T-helper 22 cell (primary cell): Measurements from ENCODE around the gene CYLD.

Source experiments
- DNase-seq: peaks from one replicate; pipeline ENCODE4 v3.0.0-alpha.2; 2020; ENCODE audit warnings: low read depth

CYLD gene

GRCh38 chr16:50741781-50742575 lies at the start of gene CYLD:
TSS of gene CYLD (plus strand) at chr16:50742086. CDS start at chr16:50749699, 7,613 bp downstream.
- DNase-seq = peak; percentile 100

DNA sequence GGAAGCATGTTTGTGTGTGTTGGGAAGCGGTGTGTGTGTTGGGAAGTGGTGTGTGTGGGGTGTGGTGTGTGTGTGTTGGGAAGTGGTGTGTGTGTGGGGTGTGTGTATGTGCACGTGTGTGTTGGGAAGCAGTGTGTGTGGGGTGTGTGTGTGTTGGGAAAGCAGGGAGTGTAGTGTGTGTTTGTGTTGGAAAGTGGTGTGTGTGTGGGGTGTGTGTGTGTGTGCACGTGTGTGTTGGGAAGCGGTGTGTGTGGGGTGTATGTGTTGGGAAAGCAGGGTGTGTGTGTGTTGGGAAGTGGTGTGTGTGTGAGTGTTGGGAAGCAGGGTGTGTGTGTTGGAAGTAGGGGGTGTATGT lies 49.3 kb upstream of the CYLD start:
- DNase-seq = no peak

DNA sequence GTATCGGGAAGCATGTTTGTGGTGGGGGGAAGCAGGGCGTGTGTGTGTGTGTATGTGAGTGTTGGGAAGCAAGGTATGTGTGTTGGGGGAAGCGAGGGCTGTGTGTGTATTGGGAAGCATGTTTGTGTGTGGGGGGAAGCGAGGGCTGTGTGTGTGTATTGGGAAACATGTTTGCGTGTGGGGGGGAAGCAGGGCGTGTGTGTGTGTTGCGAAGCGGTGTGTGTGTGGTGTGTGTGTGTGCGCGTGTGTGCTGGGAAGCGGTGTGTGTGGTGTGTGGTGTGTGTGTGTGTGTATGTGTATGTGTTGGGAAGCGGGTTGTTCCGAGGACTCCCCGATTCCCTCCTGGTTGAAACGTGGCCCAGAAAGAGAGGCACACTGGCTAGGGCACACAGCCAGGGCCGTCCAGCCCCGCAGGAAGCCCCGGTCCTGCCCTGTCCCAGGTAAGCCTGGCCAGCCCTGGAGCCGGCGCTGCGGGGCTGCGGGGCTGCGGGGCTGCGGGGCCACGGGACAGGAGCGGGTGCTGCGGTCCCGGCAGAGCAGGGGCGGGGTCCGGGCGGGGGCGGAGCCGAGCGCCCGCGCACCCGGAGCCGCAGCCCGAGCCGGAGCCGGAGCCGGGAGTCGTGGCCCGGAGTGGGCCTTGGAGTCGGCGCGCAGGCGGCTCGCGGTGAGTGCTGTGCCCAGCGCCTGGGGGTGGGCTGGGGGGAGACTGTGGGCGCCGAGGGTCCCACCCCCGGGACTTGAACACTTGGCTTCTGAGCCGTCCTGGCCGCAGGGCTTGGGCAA lies 48.7 kb upstream of the CYLD start, which contains the start of gene NOD2:
Gene NOD2, plus strand, starts transcription at position 608 of the 783 bp plus-strand sequence. CDS start 5,890 bp downstream, outside the sequence.
- DNase-seq = peak; percentile 11

DNA sequence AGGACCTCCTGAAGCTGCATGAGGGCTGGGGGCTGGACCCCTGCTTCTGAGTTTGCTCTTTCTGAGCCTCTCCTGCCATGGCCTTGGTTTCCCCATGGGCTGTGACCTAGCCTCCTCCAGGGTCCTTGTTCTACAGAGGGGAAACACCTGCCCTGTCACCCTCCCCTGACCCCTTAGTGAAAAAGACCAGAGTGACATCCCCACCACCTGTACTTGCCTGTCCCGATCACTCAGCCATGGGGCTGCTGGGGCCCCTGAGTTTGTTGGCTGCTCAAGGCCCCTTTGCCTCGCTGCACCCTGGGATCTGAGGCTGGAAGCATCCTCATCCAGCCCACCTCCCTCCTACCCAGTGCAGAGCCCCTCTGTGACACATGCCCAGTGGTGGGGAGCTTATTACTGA lies 47.7 kb upstream of the CYLD start:
- DNase-seq = no peak

DNA sequence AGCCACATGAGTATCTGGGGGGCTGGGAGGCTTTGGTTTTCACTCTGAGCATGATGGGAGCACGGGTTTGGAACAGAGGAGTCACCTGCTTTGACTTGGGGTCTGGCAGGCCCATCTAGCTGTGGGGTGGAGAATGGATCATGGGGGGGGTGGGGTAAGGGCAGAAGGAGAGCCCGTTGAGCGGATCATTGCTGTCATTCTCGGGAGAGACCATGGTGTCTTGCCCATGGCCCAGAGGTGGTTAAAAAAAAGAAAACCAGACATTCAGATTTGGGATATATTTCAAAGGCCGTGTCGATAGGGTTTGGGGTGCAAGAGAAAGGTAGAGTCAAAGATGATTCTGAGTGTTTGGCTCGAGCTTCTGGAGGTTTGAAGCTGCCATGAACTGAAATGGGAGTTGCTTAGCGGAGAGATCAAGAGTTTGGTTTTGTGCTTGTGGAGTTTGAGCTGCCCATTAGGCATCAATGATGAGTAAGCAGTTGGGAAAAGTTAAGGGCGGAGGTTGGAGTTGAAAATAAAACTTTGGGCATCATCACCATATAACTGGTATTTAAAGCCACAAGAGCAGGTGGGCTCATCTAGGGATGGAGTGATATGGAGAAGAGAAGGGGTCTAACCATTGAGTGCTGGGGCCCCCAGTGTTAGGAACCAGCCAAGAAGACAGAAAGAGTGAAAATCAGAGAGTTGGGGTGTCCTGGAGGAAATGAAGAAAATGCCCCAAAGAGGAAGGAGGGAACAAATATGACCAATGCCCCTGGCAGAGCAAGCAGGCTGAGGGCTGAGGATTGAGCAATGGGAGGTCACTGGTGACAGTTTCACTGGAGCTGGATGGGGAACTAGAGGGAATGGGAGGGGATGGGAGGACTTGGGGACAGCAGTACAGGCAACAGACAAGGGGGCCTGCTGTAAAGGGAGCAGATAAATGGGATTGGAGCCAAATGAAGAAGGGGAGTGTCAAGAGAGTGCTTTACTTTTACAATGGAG lies 46.6 kb upstream of the CYLD start:
- DNase-seq = no peak

- DNase-seq = no peak
These were observed 45.8 kb upstream of the CYLD start for GRCh38 chr16:50696126-50696525.

- peak; percentile 68 for DNase-seq
These were observed 45.1 kb upstream of the CYLD start for GRCh38 chr16:50696575-50697420.

DNA sequence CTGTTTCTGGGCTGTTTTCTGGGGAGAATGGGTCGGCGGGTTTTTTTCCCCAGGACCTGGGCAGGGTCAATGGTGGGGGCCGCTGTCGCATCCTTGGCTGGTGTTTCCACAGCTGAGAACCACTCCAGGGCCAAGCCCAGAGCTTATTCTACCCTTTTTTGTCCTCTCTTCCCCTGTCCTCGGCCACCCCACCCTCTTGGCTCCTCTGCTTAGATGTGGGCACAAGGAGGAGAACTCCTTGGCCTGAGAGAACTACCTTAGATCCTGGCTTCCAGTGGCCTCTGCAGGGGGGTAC lies 44.5 kb upstream of the CYLD start:
- no peak for DNase-seq

DNA sequence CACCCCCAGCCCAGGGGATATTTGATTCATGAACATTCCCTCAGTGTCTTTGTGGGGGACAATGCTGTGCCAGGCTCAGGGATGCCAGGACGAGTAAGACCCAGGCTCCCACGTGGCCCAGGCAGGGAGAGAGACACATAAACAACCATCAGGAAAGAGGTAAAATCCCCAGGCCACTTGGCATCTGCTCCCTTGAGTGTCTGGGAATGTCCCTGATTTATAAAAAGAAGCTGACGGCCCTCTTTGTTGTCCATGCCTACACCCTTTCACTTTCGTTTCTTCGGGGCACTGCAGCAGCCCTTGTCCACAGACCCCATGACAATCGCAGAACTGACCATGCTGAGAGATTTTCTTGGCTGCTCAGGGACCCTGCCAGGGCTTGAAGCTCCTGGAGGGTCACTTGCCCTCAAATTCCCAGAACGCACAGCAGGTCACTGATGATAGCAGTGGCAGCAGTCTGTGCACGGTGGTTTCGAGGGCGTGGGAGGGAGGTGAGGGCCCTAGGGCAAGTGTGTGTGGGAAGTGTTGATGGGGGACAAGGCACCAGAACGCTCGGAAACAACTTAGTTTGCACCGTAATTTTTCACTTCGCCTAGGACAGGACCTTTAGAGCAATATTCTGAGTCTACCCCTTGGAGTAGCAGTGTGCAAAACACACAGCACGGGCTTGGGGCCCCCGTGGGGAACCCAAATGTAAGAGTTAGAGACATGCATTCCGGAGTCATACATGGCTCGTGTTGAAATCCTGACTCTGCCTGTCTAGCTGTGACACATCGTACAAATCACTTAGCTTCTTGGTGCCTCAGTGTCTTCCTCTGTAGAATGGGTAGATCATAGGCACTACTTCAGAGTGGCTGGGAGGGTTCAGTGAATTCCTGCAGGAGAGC lies 43.8 kb upstream of the CYLD start:
- DNase-seq = peak; percentile 26

GRCh38 chr16:50699326-50700159 lies 42.3 kb upstream of the CYLD start:
- DNase-seq = peak; percentile 32

DNA sequence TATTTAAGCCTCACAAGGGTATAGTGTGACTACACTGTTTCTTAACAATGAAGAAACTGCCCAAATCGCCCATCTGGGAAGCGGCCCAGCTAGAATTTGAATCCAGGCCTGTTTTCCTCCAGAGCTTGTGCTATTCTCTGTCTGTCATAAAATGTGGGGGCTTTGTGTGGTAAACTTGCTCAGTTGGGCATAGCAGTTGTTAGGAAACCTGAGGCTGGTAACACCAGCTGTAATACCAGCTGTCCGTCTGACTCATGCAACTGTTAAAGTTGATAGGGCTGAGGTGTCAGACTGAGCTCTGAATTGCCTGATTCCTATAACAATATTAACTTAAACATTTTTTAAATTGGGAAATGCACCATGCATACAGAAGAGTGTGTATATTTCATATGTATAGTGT lies 39.2 kb upstream of the CYLD start:
- no peak for DNase-seq

GRCh38 chr16:50704245-50704644 lies 37.6 kb upstream of the CYLD start:
- no peak for DNase-seq

DNA sequence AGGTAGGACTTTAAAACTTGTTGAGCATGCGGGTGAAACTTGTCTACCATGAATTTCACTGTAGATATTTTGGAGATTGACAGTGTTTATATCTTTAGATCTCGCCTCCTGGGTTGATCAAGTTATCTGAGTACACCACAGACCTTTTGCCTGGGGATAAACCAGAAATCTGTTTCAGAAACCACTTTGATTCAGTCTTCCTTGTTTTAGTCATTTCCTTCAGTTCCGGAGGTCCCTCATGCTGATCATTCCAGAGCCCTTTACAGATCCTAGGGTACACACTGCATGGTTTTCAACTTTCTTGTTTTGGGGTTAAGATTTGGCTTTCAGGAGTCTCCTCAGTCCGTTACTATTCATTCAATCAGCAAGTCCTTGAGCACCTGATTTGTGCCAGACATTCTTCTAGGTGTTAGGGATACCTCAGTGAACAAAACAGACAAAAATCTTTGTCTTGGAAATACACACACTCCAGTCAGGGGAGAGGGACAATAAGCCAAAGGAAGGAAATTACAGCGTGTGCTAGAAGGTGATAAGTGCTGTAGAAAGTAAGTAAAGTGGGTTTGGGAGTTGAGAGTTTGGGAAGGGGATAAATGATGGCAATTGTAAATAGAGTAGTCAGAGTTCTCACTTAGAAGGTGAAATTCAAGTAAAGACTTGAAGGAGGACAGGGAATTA lies 36.3 kb upstream of the CYLD start:
- no peak for DNase-seq

- no peak for DNase-seq
These were observed 35.6 kb upstream of the CYLD start for GRCh38 chr16:50706250-50706649.

DNA sequence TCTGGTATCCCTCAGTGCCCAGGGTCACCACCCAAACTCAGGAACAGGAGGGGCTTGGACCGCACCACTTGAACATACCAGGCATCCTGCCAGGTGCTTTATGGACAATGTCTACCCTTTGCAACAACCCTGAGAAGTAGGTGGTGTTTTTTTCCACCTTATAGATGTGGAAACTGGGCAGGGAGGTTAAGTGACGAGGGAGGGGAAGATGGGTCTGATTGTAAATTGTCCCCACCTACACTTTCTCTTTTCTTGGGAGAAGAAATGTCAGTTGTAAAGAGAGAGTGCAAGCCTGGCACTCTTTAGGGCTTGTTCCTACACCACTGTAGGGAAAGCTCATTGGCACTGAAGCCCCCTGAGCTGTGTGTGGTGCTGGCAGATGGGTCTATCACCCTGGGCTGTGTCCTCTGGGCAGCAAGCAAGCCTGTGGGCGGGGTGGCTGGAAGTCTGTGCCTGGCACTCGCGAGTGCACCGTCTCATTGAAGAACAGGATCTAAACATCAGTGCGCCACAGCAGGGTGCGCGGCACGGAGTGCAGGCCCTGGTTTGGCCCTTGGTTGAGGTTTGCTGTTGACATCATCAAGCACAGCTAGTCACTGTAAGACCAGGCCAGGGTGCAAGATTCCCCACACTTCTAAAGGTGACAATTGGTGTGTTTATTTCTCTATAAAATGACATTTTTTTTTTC lies 33.4 kb upstream of the CYLD start:
- DNase-seq = no peak

GRCh38 chr16:50709061-50709684 lies 32.7 kb upstream of the CYLD start:
- DNase-seq = no peak

DNA sequence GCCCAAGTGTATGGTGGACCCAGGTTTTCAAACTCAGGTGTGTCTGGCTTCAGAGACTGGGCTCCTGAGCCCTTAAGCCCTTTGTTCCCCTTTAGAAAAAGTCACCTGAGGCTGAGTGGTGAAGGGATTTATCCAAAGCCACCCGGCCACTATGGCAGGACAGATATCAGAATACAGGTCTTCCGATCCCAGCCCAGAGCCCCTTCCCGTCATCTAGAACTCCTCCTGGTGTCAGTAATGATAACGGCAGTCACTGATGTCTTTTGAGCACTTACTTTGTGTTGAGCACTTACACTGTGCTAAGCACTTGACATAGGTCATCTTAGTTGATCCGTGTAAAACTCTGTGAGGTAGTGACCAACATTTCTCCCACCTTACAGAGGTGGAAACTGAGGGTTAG lies 31.9 kb upstream of the CYLD start:
- no peak for DNase-seq

DNA sequence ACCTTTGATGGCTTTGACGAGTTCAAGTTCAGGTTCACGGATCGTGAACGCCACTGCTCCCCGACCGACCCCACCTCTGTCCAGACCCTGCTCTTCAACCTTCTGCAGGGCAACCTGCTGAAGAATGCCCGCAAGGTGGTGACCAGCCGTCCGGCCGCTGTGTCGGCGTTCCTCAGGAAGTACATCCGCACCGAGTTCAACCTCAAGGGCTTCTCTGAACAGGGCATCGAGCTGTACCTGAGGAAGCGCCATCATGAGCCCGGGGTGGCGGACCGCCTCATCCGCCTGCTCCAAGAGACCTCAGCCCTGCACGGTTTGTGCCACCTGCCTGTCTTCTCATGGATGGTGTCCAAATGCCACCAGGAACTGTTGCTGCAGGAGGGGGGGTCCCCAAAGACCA lies 30.8 kb upstream of the CYLD start:
- no peak for DNase-seq
